H1 (cell line): ENCODE data around the gene SBNO2. TPM values are rescaled to one million over a fixed set of nuclear protein-coding genes. Genes with fewer than 3 reads are reported as not detected.
A peak's percentile ranks its signal among the peaks of the same experiment; 100 is the strongest.

Experiments
- CTCF ChIA-PET: fragments of 300-600 bp; sonication (Branson Sonifier 250); formaldehyde crosslinking; loops from one replicate; lab custom pipeline; 2021; ENCODE audit not compliant: partially characterized antibody; lab: Charles Lee
- POLR2A ChIA-PET: fragments of 300-600 bp; sonication (Branson Sonifier 250); formaldehyde crosslinking; loops from one replicate; lab custom pipeline; 2021; ENCODE audit warnings: inconsistent platforms; ENCODE audit not compliant: partially characterized antibody; lab: Charles Lee
- DNase-seq, 2 experiments: peaks; one replicate each; pipeline versions ENCODE4 v3.0.0 to v3.0.0-alpha.2; 2010 to 2022; ENCODE audit warnings: low spot score in 2 of 2, low read depth in 1 of 2, mixed read lengths in 1 of 2
- FAIRE-seq: peaks from 2 replicates; lab custom pipeline; 2011; peaks lifted over from hg19 to GRCh38; lab: Jason Lieb, UNC
- H2AFZ ChIP-seq: 2 replicates; pipeline ENCODE4 v1.8.1; 2012; ENCODE audit warnings: low read length, inconsistent platforms
- H2AK5ac ChIP-seq: 2 replicates; pipeline ENCODE4 v1.6.1; 2013; ENCODE audit warnings: low read depth, low read length
- H2BK120ac ChIP-seq: replicated peaks from 2 replicates; pipeline ENCODE3; 2013; ENCODE audit warnings: low read depth, low read length, inconsistent platforms
- H2BK12ac ChIP-seq: 2 replicates; pipeline ENCODE4 v1.6.1; 2013; ENCODE audit warnings: low read depth, low read length
- H2BK15ac ChIP-seq: 2 replicates; pipeline ENCODE4 v1.6.1; 2013; ENCODE audit warnings: low read length
- H2BK20ac ChIP-seq: 2 replicates; pipeline ENCODE4 v1.6.1; 2013; ENCODE audit warnings: low read length
- H2BK5ac ChIP-seq: 2 replicates; pipeline ENCODE4 v1.6.1; 2013; ENCODE audit warnings: low read depth, low read length
- H3K14ac ChIP-seq: 2 replicates; pipeline ENCODE4 v1.6.1; 2013; ENCODE audit warnings: inconsistent platforms; ENCODE audit not compliant: insufficient read length
- H3K18ac ChIP-seq: 2 replicates; pipeline ENCODE4 v1.6.1; 2013; ENCODE audit warnings: low read length; ENCODE audit errors: extremely low read depth
- H3K23ac ChIP-seq: 2 replicates; pipeline ENCODE4 v1.6.1; 2013; ENCODE audit warnings: inconsistent platforms; ENCODE audit not compliant: insufficient read length
- H3K23me2 ChIP-seq: 2 replicates; pipeline ENCODE4 v1.6.1; 2013; ENCODE audit warnings: low read depth, low read length
- H3K27ac ChIP-seq: 2 replicates; pipeline ENCODE4 v1.6.1; 2011; ENCODE audit warnings: low read depth, low read length, inconsistent platforms
- H3K27me3 ChIP-seq, 4 experiments: replicated peaks in 1 of 4; 1 replicate in 1 of 4; 2 replicates in 3 of 4; pipeline versions ENCODE4 v1.6.1 to v1.8.1; 2011 to 2013; ENCODE audit warnings: low read length in 3 of 4, mild to moderate bottlenecking in 3 of 4, inconsistent platforms in 2 of 4, mixed read lengths in 2 of 4, moderate library complexity in 1 of 4; ENCODE audit not compliant: control insufficient read depth in 3 of 4, insufficient read depth in 3 of 4; ENCODE audit errors: extremely low read depth in 1 of 4
- H3K36me3 ChIP-seq, 4 experiments: 2 replicates each; pipeline versions ENCODE4 v1.6.1 to v1.8.1; 2011 to 2013; ENCODE audit warnings: mild to moderate bottlenecking in 4 of 4, low read length in 3 of 4, moderate library complexity in 2 of 4, control low read depth in 1 of 4, inconsistent platforms in 1 of 4; ENCODE audit not compliant: insufficient read depth in 4 of 4, control insufficient read depth in 2 of 4
- H3K4ac ChIP-seq: replicated peaks from 2 replicates; pipeline ENCODE3; 2013; ENCODE audit warnings: low read length, low read depth, mixed read lengths, inconsistent platforms; ENCODE audit not compliant: insufficient read length
- H3K4me1 ChIP-seq, 4 experiments: replicated peaks in 1 of 4; 1 replicate in 1 of 4; 2 replicates in 3 of 4; pipeline versions ENCODE4 v1.6.1 to v1.8.1; 2011 to 2013; ENCODE audit warnings: low read length in 3 of 4, inconsistent platforms in 2 of 4, mixed read lengths in 1 of 4; ENCODE audit not compliant: insufficient read depth in 4 of 4, control insufficient read depth in 3 of 4
- H3K4me2 ChIP-seq, 2 experiments: 2 replicates each; pipeline versions ENCODE4 v1.6.1 to v1.8.1; 2011 to 2013; ENCODE audit warnings: low read depth in 2 of 2, low read length in 2 of 2, control low read depth in 1 of 2, inconsistent platforms in 1 of 2, mild to moderate bottlenecking in 1 of 2; ENCODE audit not compliant: insufficient read depth in 1 of 2
- H3K4me3 ChIP-seq, 4 experiments: fragments of 200-600, 300-600 bp in 1 of 4; sonication (generic), shearing (Covaris generic), sonication (Bioruptor Twin) in 1 of 4; 2 replicates each; pipeline versions ENCODE4 v1.5.1 to v1.8.1; 2011 to 2016; ENCODE audit warnings: low read length in 4 of 4, low read depth in 3 of 4, control low read depth in 2 of 4, inconsistent platforms in 2 of 4, mild to moderate bottlenecking in 2 of 4, mixed read lengths in 1 of 4, moderate library complexity in 1 of 4; ENCODE audit not compliant: insufficient read depth in 2 of 4; ENCODE audit errors: extremely low read depth in 1 of 4
- H3K56ac ChIP-seq: replicated peaks from 2 replicates; pipeline ENCODE3; 2013; ENCODE audit warnings: low read depth, mild to moderate bottlenecking, mixed read lengths, low read length, inconsistent platforms; ENCODE audit not compliant: insufficient read length
- H3K79me1 ChIP-seq: 2 replicates; pipeline ENCODE4 v1.6.1; 2013; ENCODE audit warnings: low read depth, low read length, control low read depth
- H3K79me2 ChIP-seq, 2 experiments: 2 replicates each; pipeline versions ENCODE4 v1.6.1 to v1.8.1; 2012 to 2013; ENCODE audit warnings: low read length in 2 of 2, mild to moderate bottlenecking in 2 of 2, inconsistent platforms in 1 of 2; ENCODE audit not compliant: insufficient read depth in 2 of 2, control insufficient read depth in 1 of 2
- H3K9ac ChIP-seq, 4 experiments: replicated peaks in 1 of 4; 1 replicate in 1 of 4; 2 replicates in 3 of 4; pipeline versions ENCODE4 v1.6.1 to v1.8.1; 2011 to 2013; ENCODE audit warnings: low read depth in 3 of 4, low read length in 3 of 4, control low read depth in 2 of 4, mild to moderate bottlenecking in 2 of 4, moderate library complexity in 2 of 4, inconsistent platforms in 1 of 4; ENCODE audit errors: extremely low read depth in 1 of 4
- H3K9me3 ChIP-seq, 2 experiments: 2 replicates each; pipeline versions ENCODE4 v1.6.1 to v1.8.1; 2012 to 2013; ENCODE audit warnings: mild to moderate bottlenecking in 2 of 2, moderate library complexity in 2 of 2, control low read depth in 1 of 2, inconsistent platforms in 1 of 2, low read depth in 1 of 2, low read length in 1 of 2, mixed read lengths in 1 of 2; ENCODE audit not compliant: insufficient read depth in 2 of 2
- H4K20me1 ChIP-seq, 2 experiments: replicated peaks in 1 of 2; 2 replicates each; pipeline versions ENCODE3 to v1.8.1; 2011 to 2013; ENCODE audit warnings: inconsistent platforms in 2 of 2, low read length in 2 of 2, mild to moderate bottlenecking in 1 of 2; ENCODE audit not compliant: insufficient read depth in 2 of 2, control insufficient read depth in 1 of 2
- H4K5ac ChIP-seq: 2 replicates; pipeline ENCODE4 v1.6.1; 2013; ENCODE audit warnings: low read length, low read depth, mixed read lengths, inconsistent platforms; ENCODE audit not compliant: insufficient read length
- H4K8ac ChIP-seq: 2 replicates; pipeline ENCODE4 v1.8.0; 2013; ENCODE audit warnings: mild to moderate bottlenecking, moderate library complexity, low read length, inconsistent platforms; ENCODE audit not compliant: insufficient read depth; ENCODE audit errors: extremely low read depth
- H4K91ac ChIP-seq: replicated peaks from 2 replicates; pipeline ENCODE3; 2013; ENCODE audit warnings: low read length, mixed read lengths, inconsistent platforms; ENCODE audit not compliant: insufficient read length
- CBX8 ChIP-seq: fragments of 300-800, 300-1000 bp; sonication (generic); IDR thresholded peaks from 2 replicates; pipeline ENCODE4 v1.7.1; 2016; ENCODE audit warnings: low read depth, low read length, borderline replicate concordance
- EP300 ChIP-seq, 2 experiments: IDR thresholded peaks; 1 replicate in 1 of 2; 2 replicates in 1 of 2; pipeline ENCODE4 v1.6.1; 2011 to 2012; ENCODE audit warnings: low read depth in 2 of 2, low read length in 2 of 2, mild to moderate bottlenecking in 2 of 2, borderline replicate concordance in 1 of 2, inconsistent platforms in 1 of 2, moderate library complexity in 1 of 2
- HDAC2 ChIP-seq, 2 experiments: fragments of 300-600 bp in 1 of 2; sonication (generic) in 1 of 2; IDR thresholded peaks; 2 replicates each; pipeline ENCODE4 v1.6.1; 2011 to 2012; ENCODE audit warnings: low read depth in 2 of 2, low read length in 2 of 2, mild to moderate bottlenecking in 2 of 2, moderate library complexity in 2 of 2, borderline replicate concordance in 1 of 2, inconsistent platforms in 1 of 2
- HDAC6 ChIP-seq: IDR thresholded peaks from one replicate; pipeline ENCODE4 v1.7.1; 2012; ENCODE audit warnings: low read depth, mild to moderate bottlenecking, inconsistent platforms, low read length, moderate library complexity
- MAFK ChIP-seq: IDR thresholded peaks from 2 replicates; pipeline ENCODE4 v1.6.1; 2012; ENCODE audit warnings: low read depth, mild to moderate bottlenecking, improper control_type of control experiment, low read length
- RAD21 ChIP-seq, 2 experiments: IDR thresholded peaks in 1 of 2; conservative IDR thresholded peaks in 1 of 2; 2 replicates each; pipeline ENCODE4 v1.6.1; 2011; ENCODE audit warnings: low read depth in 2 of 2, low read length in 2 of 2, improper control_type of control experiment in 1 of 2, inconsistent platforms in 1 of 2, mild to moderate bottlenecking in 1 of 2, moderate library complexity in 1 of 2
- RNF2 ChIP-seq: fragments of 200-900, 300-1000 bp; sonication (generic); IDR thresholded peaks from 2 replicates; pipeline ENCODE4 v1.7.1; 2016; ENCODE audit warnings: borderline replicate concordance, low read depth, mild to moderate bottlenecking, antibody characterized with exemption, low read length; ENCODE audit not compliant: poor library complexity, severe bottlenecking; ENCODE audit errors: missing control alignments
- SP2 ChIP-seq: IDR thresholded peaks from 2 replicates; pipeline ENCODE4 v1.6.1; 2012; ENCODE audit warnings: mild to moderate bottlenecking, low read length, inconsistent platforms
- SP4 ChIP-seq: IDR thresholded peaks from 2 replicates; pipeline ENCODE4 v1.6.1; 2012; ENCODE audit warnings: low read length, inconsistent platforms
- TBP ChIP-seq: IDR thresholded peaks from 2 replicates; pipeline ENCODE4 v1.6.1; 2011; ENCODE audit warnings: low read depth, low read length, improper control_type of control experiment
- YY1 ChIP-seq: IDR thresholded peaks from 2 replicates; pipeline ENCODE4 v1.6.1; 2011; ENCODE audit warnings: low read depth, mild to moderate bottlenecking, low read length
- ZNF274 ChIP-seq: IDR thresholded peaks from 2 replicates; pipeline ENCODE4 v1.7.0; 2012; ENCODE audit warnings: low read length, borderline replicate concordance; ENCODE audit errors: extremely low read depth
- WGBS, 2 experiments: shearing (Covaris generic) in 1 of 2; methylation state at CpG; one replicate each; pipeline versions ENCODE4 v1.1.6 to v1.1.7; 2013 to 2015; ENCODE audit warnings: low lambda C conversion rate in 2 of 2, mixed read lengths in 2 of 2, inconsistent platforms in 1 of 2, low coverage in 1 of 2, missing lambda C conversion rate in 1 of 2; ENCODE audit not compliant: insufficient replicate concordance in 2 of 2, insufficient coverage in 1 of 2, insufficient read length in 1 of 2; ENCODE audit errors: extremely low coverage in 1 of 2, missing lambda C conversion rate in 1 of 2; 5-methylcytosine and 5-hydroxymethylcytosine counted together
- polyA plus RNA-seq, 7 experiments: library from polyadenylated mRNA; depleted of rRNA in 3 of 7; stranded (reverse) in 5 of 7; unstranded in 2 of 7; fragments of >200 nt in 5 of 7; fragments of 200-250 nt in 2 of 7; gene quantifications; 1 replicate in 5 of 7; 2 replicates in 1 of 7; 4 replicates in 1 of 7; pipeline versions ENCODE4 v1.2.1 to v1.2.3, GENCODE V29; 2011 to 2013; ENCODE audit warnings: missing spikeins in 2 of 7, mixed read lengths in 2 of 7
- total RNA-seq: library from RNA; stranded (reverse); fragmentation: NEBNext Ultra II Directional; extraction: Animal tissue kit (Norgen Biotek cat#: 25700); gene quantifications from 2 replicates; pipeline ENCODE4 v1.2.1, GENCODE V29; 2021

SBNO2 gene
- total and polyA plus RNA-seq, 2 of the 8 experiments (the other 6 are each of a cell fraction or from before 2014, with no cell fraction given), result 12.2 to 31.4 TPM

- ChIA-PET CTCF (interaction anchor here (0.7 to 2.0 kb wide), 2 partner anchors 11 to 14 kb away, joined by 3 to 4 read pairs; no protein-coding TSS in a partner anchor), POLR2A (no interaction called here)
- Histone ChIP-seq H2BK12ac (no peak overlapping the region), H3K79me2 (no peaks in the 10 kb centered on the region), H4K91ac (no peak overlapping the region), H4K5ac (no peak overlapping the region), H4K20me1 (peaks cover 0 to 4% of the 10 kb centered on the region in 2 experiments), H3K9ac (no peak overlapping the region), H2BK20ac (no peak overlapping the region), H3K27me3 (no peaks in the 10 kb centered on the region), H3K4me1 (peaks cover 0 to 15% (median 7%) of the 10 kb centered on the region in 4 experiments; a peak in 5 of 7 replicates), H2BK5ac (no peak overlapping the region; the same call in 1 of the 2 replicates), H3K79me1 (0 out of 2 replicates have a peak, but pooled peaks cover 2% of the 10 kb centered on the region), H2BK15ac (no peak overlapping the region), H3K56ac (no peak overlapping the region), H3K14ac (no peak overlapping the region), H3K4me2 (no peak overlapping the region), H3K9me3 (no peaks in the 10 kb centered on the region), H2AFZ (no peak overlapping the region), H3K23me2 (peaks cover 3% of the 10 kb centered on the region; the same call in 1 of the 2 replicates), H3K18ac (no peak overlapping the region), H3K4ac (no peak overlapping the region), H3K23ac (no peak overlapping the region), H3K27ac (no peak overlapping the region), H2AK5ac (0 out of 2 replicates have a peak overlapping the region, but pooled peaks have one; percentile 39), H2BK120ac (no peak overlapping the region), H4K8ac (no peak overlapping the region), H3K36me3 (peaks cover 0 to 11% (median 1%) of the 10 kb centered on the region in 4 experiments; a peak in 2 of 8 replicates), H3K4me3 (no peak overlapping the region)
- TF ChIP-seq HDAC6 (no peak), SP2 (no peak), RNF2 (no peak), TBP (no peak), YY1 (no peak), HDAC2 (IDR thresholded peaks at IDR 0.05; ENCODE audit: borderline replicate concordance in 1 of 2, low read depth in 2 of 2, low read length in 2 of 2) (no peak), RAD21 (IDR thresholded peaks at IDR 0.05 in 1 of 2, conservative IDR thresholded peaks at IDR 0.05 in 1 of 2; ENCODE audit: low read depth in 2 of 2, low read length in 2 of 2) (no peak), ZNF274 (no peak), CBX8 (no peak), MAFK (no peak), SP4 (no peak), EP300 (IDR thresholded peaks at IDR 0.05; ENCODE audit: borderline replicate concordance in 1 of 2, low read depth in 2 of 2, low read length in 2 of 2) (no peak)
- FAIRE-seq, result no peak
- 100% methylated on average over 1 of the region's 1 CpG; no CpG with 5 or more reads in 1 of the 2 experiments for WGBS, 2 experiments
- DNase-seq, result no peak
Measured at GRCh38 chr19:1144741-1145140, 29.3 kb downstream of the SBNO2 start.
